HG02588 (cell line): ENCODE measurements around the gene MAD1L1.
A peak's percentile ranks its signal among the peaks of the same experiment; 100 is the strongest.

Experiments used
- ATAC-seq: cut with Tn5 transposase; IDR thresholded peaks from one replicate; pipeline ENCODE4 v1.9.1; 2021; ENCODE audit warnings: mild to moderate bottlenecking, moderate library complexity; ENCODE audit not compliant: unreplicated experiment

The MAD1L1 gene

GRCh38 chr7:2258661-2259365, 26.1 kb upstream of the MAD1L1 start:
- peak; percentile 59 for ATAC-seq

- no peak for ATAC-seq
These were observed 24.9 kb upstream of the MAD1L1 start for GRCh38 chr7:2257651-2258050.

GRCh38 chr7:2257046-2257551, 24.4 kb upstream of the MAD1L1 start:
- no peak for ATAC-seq

DNA sequence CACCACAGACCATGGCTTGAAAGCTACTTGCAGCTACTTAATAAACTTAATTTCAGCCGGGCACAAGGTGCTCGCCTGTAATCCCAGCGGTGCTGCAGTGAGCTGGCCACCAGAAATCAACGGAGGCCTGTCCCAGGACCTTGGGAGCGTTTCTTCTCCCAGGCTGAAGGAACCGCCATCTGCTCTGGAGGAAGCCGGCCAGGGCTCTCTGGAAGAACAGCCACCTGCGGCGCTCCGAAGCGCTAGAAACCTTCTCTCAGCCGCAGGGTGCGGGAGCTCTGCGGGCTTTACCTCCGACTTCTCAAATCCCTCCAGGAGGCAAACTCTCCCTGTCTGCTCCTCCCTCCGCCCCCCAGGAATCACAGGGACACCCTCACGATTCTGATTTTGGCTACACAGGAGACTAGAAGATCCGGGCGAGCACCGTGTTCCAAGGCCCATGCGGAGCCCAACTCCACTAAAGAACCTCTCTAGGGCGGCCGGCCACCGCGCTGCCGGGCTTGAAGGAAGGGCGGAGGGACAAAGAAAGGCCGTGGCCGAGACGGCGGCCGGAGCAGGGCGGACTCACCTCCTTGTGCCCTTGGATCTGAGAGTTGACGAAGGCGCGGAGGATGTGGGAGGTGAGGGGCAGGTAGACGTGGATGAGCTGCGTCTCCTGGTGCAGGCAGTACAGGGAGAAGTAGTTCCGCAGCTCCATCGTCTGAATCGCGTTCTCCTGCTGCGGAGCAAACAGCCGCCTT, 23.7 kb upstream of the MAD1L1 start:
- ATAC-seq, result no peak

DNA sequence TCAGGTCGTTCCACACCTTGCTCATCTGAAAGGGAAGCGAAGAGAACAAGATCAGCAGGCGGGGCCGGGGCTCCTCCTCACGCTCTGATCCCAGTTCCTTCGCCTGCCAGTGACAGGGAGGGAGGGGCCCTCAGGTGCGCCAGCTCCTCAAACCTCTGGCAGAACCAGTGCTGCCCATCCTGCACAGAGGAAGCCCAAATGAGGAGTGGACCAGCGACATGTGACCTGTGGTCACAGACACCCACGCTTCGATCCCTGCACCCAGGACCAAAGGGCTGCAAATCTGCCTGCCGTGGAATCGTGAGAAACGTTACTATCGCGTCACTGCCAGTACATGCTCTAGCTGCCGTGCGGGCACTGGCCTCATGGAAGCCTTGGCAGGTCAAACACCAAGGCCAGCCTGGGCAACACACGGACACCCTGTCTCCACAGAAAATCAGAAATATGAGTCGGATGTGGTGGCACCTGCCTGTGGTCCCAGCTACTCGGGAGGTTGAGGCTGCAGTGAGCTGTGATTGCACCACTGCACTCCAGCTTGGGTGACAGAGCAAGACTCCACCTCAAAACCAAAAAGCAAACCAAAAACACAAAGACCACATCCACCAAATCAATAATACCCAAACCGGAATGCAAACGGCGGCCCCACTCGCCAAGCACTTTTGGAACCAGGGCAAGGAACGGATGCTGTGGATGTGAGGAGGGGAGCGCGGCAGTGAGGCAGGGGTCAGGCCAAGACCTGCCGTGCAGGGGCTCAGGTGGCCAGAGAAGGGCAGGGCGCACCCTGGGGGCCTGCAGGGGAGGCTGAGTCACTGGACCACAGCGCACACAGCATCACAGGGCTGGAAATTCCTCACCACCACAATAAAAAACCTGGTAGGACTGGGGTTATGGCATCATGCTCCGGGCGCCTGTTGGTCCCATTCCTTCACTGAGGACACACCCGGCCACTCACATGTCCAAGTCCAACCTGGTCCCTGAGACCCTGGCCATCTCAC, 22.7 kb upstream of the MAD1L1 start:
- no peak for ATAC-seq

GRCh38 chr7:2254429-2255144, 21.8 kb upstream of the MAD1L1 start:
- no peak for ATAC-seq

- ATAC-seq, result no peak
These were observed 20.9 kb upstream of the MAD1L1 start for GRCh38 chr7:2253525-2254244.

DNA sequence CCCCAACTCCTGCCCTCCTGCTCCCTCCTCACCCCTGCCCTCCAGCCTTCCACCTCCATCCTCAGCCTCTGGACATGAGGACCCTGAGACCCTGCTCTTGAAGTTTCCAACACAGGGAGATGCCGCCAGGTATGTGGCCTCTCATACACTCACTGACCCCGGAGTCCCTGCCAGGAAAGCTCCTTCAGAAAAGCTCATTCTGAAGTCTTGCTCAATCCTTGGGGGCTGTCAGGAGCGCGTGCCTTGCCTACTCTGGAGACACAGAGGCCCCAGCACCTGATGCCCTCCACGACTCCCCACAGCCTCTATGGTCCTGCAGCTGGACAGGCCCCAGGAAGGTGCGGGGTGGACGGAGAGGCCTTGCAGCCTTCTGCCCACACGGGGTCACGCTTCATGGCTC, 20.3 kb upstream of the MAD1L1 start:
- ATAC-seq, result no peak

DNA sequence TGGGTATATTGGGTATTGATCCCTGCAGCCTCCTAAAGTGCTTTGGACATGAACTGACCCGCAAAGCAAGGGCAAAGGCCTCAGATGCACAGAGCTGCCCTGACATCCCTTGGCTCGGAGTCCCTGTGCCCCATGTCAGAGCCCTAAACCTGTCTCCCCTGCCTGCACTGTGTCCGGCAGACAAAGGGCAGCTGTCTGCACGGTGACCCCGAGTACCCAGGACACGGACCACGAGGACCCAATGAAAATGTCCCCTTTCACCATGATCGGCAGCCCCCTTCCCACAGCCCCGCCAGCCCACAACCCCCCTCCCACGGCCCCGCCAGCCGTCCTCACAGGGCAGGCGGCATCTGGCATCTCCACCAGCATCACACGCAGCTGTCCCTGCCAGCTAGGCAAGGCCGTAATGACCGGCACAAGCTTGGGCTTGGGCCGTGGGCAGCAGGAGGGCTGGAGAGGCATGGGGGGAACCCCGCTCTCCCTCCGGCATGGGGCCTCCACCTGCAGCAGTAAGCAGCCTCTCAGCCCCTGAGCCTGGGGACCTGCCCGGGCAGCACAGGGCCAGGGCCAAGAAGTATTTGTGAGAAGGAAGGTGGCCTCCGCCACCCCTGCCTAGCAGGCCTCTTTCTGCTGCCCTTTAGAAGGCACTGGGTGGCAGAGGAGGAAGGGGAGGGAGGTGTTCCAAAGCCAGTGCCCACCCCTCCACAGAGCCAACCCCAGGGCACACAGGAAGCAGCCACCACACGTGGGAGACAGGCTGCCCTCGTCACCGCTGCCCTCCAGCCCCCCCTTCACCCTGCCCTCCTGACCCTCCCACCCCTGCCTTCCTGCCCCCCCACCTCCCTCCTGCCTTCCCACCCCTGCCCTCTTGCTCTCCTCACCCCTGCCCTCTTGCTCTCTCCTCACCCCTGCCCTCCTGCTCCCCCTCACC, 19.4 kb upstream of the MAD1L1 start:
- no peak for ATAC-seq

DNA sequence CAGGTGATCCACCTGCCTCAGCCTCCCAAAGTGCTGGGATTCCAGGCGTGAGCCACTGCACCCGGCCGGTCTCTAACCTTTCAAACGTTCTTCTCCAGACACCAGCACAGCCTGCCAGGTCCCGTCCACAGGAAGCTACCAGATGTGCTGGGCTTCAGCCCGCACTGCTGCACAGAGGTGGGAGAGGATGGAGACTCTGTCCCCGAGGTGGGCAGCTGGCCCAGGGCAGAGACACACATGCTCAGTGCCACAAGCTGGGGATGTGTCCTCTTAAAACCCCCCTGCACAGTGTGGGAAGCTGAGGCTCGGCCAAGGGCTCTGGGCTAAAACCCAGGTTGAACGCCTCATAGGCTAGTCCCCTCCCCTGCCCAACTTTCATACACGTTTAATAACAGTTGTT, 18.6 kb upstream of the MAD1L1 start:
- no peak for ATAC-seq

DNA sequence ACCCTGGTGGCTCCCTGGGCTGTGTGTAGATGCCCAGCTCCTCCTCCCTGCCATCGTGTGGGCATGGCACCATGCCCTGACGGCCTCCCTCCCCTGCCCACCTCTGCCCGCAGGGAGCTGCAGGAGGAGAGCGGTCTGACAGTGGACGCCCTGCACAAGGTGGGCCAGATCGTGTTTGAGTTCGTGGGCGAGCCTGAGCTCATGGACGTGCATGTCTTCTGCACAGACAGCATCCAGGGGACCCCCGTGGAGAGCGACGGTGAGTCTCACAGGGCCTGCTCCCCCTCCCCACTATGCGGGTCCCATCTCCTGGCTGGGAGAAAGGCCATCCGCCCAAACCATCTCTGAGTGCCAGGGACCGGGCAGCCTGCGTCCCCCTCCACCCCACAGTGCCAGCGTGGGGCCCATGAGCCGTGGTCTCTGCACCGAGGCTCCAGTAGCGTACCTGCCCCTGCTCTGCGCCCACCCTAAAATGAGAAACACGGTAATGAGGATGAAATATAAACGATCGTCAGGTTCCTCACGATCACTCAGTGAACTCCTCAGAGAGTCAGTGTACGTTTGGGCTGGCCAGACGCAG, 17.1 kb upstream of the MAD1L1 start:
- no peak for ATAC-seq

GRCh38 chr7:2248984-2249694, 16.4 kb upstream of the MAD1L1 start:
- ATAC-seq, result no peak

DNA sequence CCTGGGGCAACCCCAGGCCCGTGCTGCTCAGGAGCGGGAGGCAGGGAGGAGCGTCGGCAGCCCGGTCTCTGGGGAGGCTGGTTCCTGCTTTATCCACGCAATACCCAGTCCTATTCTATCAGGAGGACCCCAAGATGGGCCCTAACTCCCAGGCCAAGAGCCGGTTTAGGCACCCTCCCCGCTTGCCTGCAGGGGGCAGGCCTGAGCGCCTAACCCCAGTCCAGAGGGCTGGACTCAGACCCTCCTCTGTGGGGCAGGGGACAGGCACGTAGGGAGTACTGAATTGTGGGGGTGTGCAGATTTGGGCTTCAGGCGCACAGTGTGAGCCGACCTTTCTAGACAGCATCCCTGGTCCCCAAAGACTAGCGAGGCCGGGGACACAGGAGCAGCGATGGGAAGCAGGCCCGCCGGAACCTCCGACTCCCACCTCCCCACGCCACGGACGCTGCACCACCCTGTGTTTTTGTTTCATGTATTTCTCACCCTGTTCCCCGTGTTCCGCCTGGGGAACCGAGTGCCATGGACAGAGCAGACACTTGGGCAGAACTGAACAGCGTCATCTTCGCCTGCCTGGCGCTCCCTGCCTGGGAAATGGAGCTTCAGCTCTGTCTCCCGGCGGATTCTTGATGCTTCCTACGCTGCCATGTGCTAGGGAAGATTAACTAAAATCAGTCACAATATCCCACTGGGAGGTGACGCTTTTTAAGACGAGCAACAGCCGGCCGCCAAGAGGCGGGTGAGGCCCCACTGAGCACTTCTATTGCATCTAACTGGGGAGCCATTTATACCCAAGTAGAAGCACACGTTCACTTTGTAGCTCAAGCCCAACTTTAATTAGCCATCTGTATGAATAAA, 14.6 kb upstream of the MAD1L1 start:
- no peak for ATAC-seq

- no peak for ATAC-seq
These were observed 13.3 kb upstream of the MAD1L1 start for GRCh38 chr7:2245883-2246675.

GRCh38 chr7:2244404-2244995, 11.8 kb upstream of the MAD1L1 start:
- ATAC-seq, result no peak

DNA sequence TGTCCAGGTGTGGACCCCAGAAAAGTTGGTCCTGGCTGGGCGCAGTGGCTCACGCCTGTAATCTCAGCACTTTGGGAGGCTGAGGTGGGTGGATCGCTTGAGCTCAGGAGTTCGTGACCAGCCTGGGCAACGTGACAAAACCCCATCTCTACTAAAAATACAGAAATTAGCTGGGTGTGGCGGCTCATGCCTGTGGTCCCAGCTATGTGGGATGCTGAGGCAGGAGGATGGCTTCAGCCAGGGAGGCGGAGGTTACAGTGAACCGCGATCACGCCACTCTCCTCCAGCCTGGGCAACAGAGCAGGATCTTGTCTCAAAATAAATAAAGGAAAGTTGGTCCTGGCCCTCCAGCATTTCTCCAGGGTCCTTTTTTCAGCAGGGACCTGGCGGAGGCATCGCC, 10.7 kb upstream of the MAD1L1 start:
- no peak for ATAC-seq
